K562 (cell line): Measurements from ENCODE around the gene LDLRAD3. TPM values are rescaled to one million over a fixed set of nuclear protein-coding genes. Genes with fewer than 3 reads are reported as not detected.

ENCODE experiments used
- ATAC-seq: fragments of 200-7000 bp; cut with Tn5 transposase; 3 replicates; pipeline ENCODE4 v1.9.1; 2020; ENCODE audit warnings: moderate library complexity
- BruUV-seq: library from RNA; stranded (reverse); fragments of 400-500 nt; replicated peaks from 2 replicates; lab custom pipeline; 2021; lab: Mats Ljungman, UMichigan
- CTCF ChIA-PET: fragments of 300-600 bp; formaldehyde crosslinking; extraction: SDS; loops from one replicate; lab custom pipeline; 2021; ENCODE audit warnings: low intra/inter-chr PET ratio; lab: Yijun Ruan, JAX
- POLR2A ChIA-PET: fragments of 300-600, 350-650 bp; sonication (Branson Sonifier 250); formaldehyde crosslinking; extraction: SDS; loops from one replicate; lab custom pipeline; 2021; ENCODE audit warnings: antibody characterized with exemption, inconsistent platforms; lab: Yijun Ruan, JAX
- DNase-seq, 4 experiments: peaks; one replicate each; pipeline versions ENCODE4 v3.0.0 to v3.0.0-alpha.2; 2011 to 2018; ENCODE audit warnings: low spot score in 3 of 4, mixed read lengths in 3 of 4; ENCODE audit errors: extremely low read depth in 1 of 4
- FAIRE-seq: peaks from 2 replicates; lab custom pipeline; 2011; peaks lifted over from hg19 to GRCh38; lab: Jason Lieb, UNC
- H2AFZ ChIP-seq: 2 replicates; pipeline ENCODE4 v1.6.0; 2011; ENCODE audit warnings: low read depth, low read length, control low read depth, inconsistent platforms
- H3K27ac ChIP-seq: fragments of 200-600 bp; 3 replicates; pipeline ENCODE4 v1.8.0; 2011; ENCODE audit warnings: low read depth, mild to moderate bottlenecking, control low read depth, inconsistent platforms, low read length, moderate library complexity, mixed read lengths; ENCODE audit errors: extremely low read depth
- H3K27me3 ChIP-seq, 2 experiments: fragments of 300-600 bp in 1 of 2; 2 replicates in 1 of 2; 3 replicates in 1 of 2; pipeline versions ENCODE4 v1.6.0 to v1.8.0; 2011; ENCODE audit warnings: inconsistent platforms in 2 of 2, low read length in 2 of 2, mild to moderate bottlenecking in 1 of 2, mixed read lengths in 1 of 2, moderate library complexity in 1 of 2; ENCODE audit not compliant: control insufficient read depth in 2 of 2, insufficient read depth in 2 of 2
- H3K36me3 ChIP-seq: fragments of 300-600 bp; 3 replicates; pipeline ENCODE4 v1.8.0; 2011; ENCODE audit warnings: mild to moderate bottlenecking, low read length, inconsistent platforms; ENCODE audit not compliant: control insufficient read depth, insufficient read depth
- H3K4me1 ChIP-seq, 2 experiments: fragments of 200-600 bp in 1 of 2; replicated peaks in 1 of 2; 2 replicates in 1 of 2; 3 replicates in 1 of 2; pipeline versions ENCODE4 v1.5.1 to v1.8.0; 2011; ENCODE audit warnings: inconsistent platforms in 2 of 2, low read length in 2 of 2, mild to moderate bottlenecking in 1 of 2, mixed read lengths in 1 of 2, moderate library complexity in 1 of 2; ENCODE audit not compliant: control insufficient read depth in 2 of 2, insufficient read depth in 2 of 2
- H3K4me2 ChIP-seq: 2 replicates; pipeline ENCODE4 v1.6.1; 2011; ENCODE audit warnings: low read length, control low read depth, inconsistent platforms, mixed read lengths; ENCODE audit not compliant: insufficient read depth
- H3K4me3 ChIP-seq: fragments of 200-600 bp; sonication (generic), shearing (Covaris generic); 2 replicates; pipeline ENCODE4 v1.5.1; 2016; ENCODE audit warnings: control low read depth, inconsistent platforms
- H3K79me2 ChIP-seq: fragments of 200-600 bp; 3 replicates; pipeline ENCODE4 v1.8.0; 2011; ENCODE audit warnings: low read length, inconsistent platforms; ENCODE audit not compliant: control insufficient read depth, insufficient read depth
- H3K9ac ChIP-seq, 2 experiments: 2 replicates each; pipeline versions ENCODE4 v1.6.0 to v1.6.1; 2011; ENCODE audit warnings: low read depth in 2 of 2, low read length in 2 of 2, control low read depth in 1 of 2, inconsistent platforms in 1 of 2, mild to moderate bottlenecking in 1 of 2, mixed read lengths in 1 of 2; ENCODE audit not compliant: insufficient read depth in 1 of 2
- H3K9me1 ChIP-seq: one replicate; pipeline ENCODE4 v1.6.0; 2011; ENCODE audit warnings: inconsistent platforms, mild to moderate bottlenecking, low read length, moderate library complexity; ENCODE audit not compliant: control insufficient read depth, insufficient read depth
- H3K9me3 ChIP-seq: replicated peaks from 2 replicates; pipeline ENCODE4 v1.5.1; 2011; ENCODE audit warnings: low read depth, low read length, inconsistent platforms; ENCODE audit not compliant: control insufficient read depth, insufficient read depth
- H4K20me1 ChIP-seq: replicated peaks from 2 replicates; pipeline ENCODE4 v1.6.1; 2011; ENCODE audit warnings: low read length, inconsistent platforms, mixed read lengths; ENCODE audit not compliant: control insufficient read depth, insufficient read depth
- ADNP ChIP-seq: fragments of 200-800 bp; sonication (Bioruptor generic); IDR thresholded peaks from 2 replicates; pipeline ENCODE4 v1.6.1; 2016; ENCODE audit warnings: missing genetic modification characterization, missing compliant biosample characterization
- ELF4 ChIP-seq: fragments of 450-650 bp; formaldehyde crosslinking; IDR thresholded peaks from 2 replicates; pipeline ENCODE4 v1.4.0; 2022; ENCODE audit warnings: missing genetic modification characterization
- NCOA4 ChIP-seq: fragments of 450-650 bp; IDR thresholded peaks from 2 replicates; pipeline ENCODE4 v1.6.1; 2018; ENCODE audit warnings: mild to moderate bottlenecking; ENCODE audit not compliant: partially characterized antibody
- RBM25 ChIP-seq: fragments of 200-400 bp; formaldehyde crosslinking; IDR thresholded peaks from 2 replicates; pipeline ENCODE4 v1.6.1; 2018; ENCODE audit warnings: low read length, low read depth, moderate library complexity; ENCODE audit not compliant: severe bottlenecking
- WGBS: fragments of 100-300 bp; shearing (Covaris generic); methylation state at CpG from one replicate; pipeline ENCODE4 v1.1.6; 2016; ENCODE audit warnings: low coverage, mixed read lengths; ENCODE audit not compliant: insufficient coverage; ENCODE audit errors: missing lambda C conversion rate; 5-methylcytosine and 5-hydroxymethylcytosine counted together
- in situ Hi-C: fragments of 300-500 bp; cut with MboI; formaldehyde crosslinking; loops from 4 replicates; pipeline ENCODE4 v1.15.0; 2018; ENCODE audit warnings: inconsistent platforms, mixed read lengths
- intact Hi-C: fragments of 100-400 bp; cut with micrococcal nuclease; formaldehyde crosslinking; loops from 2 replicates; pipeline ENCODE4 v1.14.2; 2022
- polyA plus RNA-seq, 8 experiments: library from polyadenylated mRNA; depleted of rRNA in 4 of 8; stranded (reverse) in 5 of 8; unstranded in 3 of 8; fragments of >200 nt; fragmentation: Nextera tagmentation in 2 of 8; fragmentation: Illumina TruSeq in 1 of 8; extraction: Ambion mirVana in 2 of 8; extraction: Trizol in 1 of 8; gene quantifications; 2 replicates each; pipeline versions ENCODE4 v1.2.1 to v1.2.3, GENCODE V29; 2011 to 2014; ENCODE audit warnings: inconsistent platforms in 1 of 8, missing spikeins in 1 of 8
- total RNA-seq, 7 experiments: library from RNA; depleted of rRNA in 6 of 7; stranded (reverse); fragments of >200 nt in 6 of 7; fragmentation: Illumina TruSeq in 2 of 7; extraction: Trizol in 2 of 7; gene quantifications; 2 replicates each; pipeline versions ENCODE4 v1.2.1 to v1.2.3, GENCODE V29; 2011 to 2021; ENCODE audit warnings: low replicate concordance in 1 of 7
- TF ChIP-seq, protein P1 (sequence below): fragments of 200-600 bp; sonication (generic); IDR thresholded peaks from one replicate; pipeline ENCODE4 v1.6.1; 2012; ENCODE audit warnings: mild to moderate bottlenecking, low read depth, low read length, inconsistent platforms
- TF ChIP-seq, protein P2 (sequence below): fragments of 450-650 bp; formaldehyde crosslinking; IDR thresholded peaks from 2 replicates; pipeline ENCODE4 v1.4.0; 2020; ENCODE audit warnings: mild to moderate bottlenecking, moderate library complexity

Gene LDLRAD3
- total and polyA plus RNA-seq, 9 of the 15 experiments (the other 6 are each of a cell fraction or from before 2014, with no cell fraction given) = 0.73 to 7.2 (median 3.5) TPM

DNA sequence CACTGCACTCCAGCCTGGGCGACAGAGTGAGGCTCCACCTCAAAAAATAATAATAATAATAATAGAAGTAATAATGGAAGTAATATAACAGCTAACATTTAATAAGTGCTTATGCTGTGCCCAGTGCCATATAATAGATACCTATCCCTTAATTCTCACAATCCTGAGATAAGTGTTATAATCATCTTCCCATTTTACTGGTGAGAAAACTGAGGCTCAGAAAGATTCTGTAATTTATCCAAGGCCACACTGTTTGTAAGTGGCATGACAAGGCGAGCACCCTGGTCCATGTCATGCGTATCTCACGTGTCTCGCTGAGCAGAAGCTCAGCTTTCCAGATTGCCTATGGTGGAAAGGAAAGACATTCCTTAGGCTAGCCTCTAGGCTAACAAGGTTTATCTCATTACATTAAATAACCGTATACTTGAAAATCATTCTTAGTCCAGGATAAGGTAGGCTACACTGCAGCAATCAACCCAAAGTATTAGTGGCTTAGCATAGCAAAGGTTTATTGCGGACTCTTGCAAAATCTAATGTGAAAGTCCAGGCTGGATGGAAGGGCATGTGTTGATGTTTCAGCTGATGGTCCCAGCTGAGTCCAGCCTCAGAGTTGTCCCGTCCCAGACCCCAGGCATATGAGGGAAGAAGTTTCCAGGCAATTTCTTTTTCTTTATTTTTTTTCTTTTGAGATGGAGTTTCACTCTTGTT, 15.0 kb upstream of the LDLRAD3 start:
- no peak overlapping the region for H3K4me3 ChIP-seq
- WGBS = 3% methylated on average over 8 of the region's 8 CpGs
- intact Hi-C loops = no loop called here
- no peaks in the 10 kb centered on the region for H4K20me1 ChIP-seq
- no peak overlapping the region for H3K9ac ChIP-seq
- ATAC-seq (no peak), DNase-seq (no peak), FAIRE-seq (no peak)
- H3K9me1 ChIP-seq = no peaks in the 10 kb centered on the region
- no peaks in the 10 kb centered on the region for H3K9me3 ChIP-seq
- no peaks in the 10 kb centered on the region for H3K4me1 ChIP-seq
- no peaks in the 10 kb centered on the region for H3K36me3 ChIP-seq
- in situ Hi-C loops = no loop called here
- CTCF ChIA-PET = interaction anchor here (0.6 kb wide), 1 partner anchor 29 kb away, joined by 3 read pairs; no protein-coding TSS in a partner anchor
- no peaks in the 10 kb centered on the region for H3K79me2 ChIP-seq
- H2AFZ ChIP-seq = no peak overlapping the region
- no peak overlapping the region for H3K4me2 ChIP-seq
- H3K27ac ChIP-seq = no peak overlapping the region
- peaks cover 20 to 33% of the 10 kb centered on the region in 2 experiments for H3K27me3 ChIP-seq
- POLR2A ChIA-PET = interaction anchor here (2.2 kb wide), 1 partner anchor 11 kb away, joined by 9 read pairs; no protein-coding TSS in a partner anchor
- BruUV-seq = no TSS peak
- TF ChIP-seq NCOA4 (no peak), ADNP (peak; percentile 73; the same call in 1 of the 2 replicates), ELF4 (CRISPR knock-in tag) (no peak), RBM25 (peak; percentile 81)
- TF ChIP-seq, protein P1, sequence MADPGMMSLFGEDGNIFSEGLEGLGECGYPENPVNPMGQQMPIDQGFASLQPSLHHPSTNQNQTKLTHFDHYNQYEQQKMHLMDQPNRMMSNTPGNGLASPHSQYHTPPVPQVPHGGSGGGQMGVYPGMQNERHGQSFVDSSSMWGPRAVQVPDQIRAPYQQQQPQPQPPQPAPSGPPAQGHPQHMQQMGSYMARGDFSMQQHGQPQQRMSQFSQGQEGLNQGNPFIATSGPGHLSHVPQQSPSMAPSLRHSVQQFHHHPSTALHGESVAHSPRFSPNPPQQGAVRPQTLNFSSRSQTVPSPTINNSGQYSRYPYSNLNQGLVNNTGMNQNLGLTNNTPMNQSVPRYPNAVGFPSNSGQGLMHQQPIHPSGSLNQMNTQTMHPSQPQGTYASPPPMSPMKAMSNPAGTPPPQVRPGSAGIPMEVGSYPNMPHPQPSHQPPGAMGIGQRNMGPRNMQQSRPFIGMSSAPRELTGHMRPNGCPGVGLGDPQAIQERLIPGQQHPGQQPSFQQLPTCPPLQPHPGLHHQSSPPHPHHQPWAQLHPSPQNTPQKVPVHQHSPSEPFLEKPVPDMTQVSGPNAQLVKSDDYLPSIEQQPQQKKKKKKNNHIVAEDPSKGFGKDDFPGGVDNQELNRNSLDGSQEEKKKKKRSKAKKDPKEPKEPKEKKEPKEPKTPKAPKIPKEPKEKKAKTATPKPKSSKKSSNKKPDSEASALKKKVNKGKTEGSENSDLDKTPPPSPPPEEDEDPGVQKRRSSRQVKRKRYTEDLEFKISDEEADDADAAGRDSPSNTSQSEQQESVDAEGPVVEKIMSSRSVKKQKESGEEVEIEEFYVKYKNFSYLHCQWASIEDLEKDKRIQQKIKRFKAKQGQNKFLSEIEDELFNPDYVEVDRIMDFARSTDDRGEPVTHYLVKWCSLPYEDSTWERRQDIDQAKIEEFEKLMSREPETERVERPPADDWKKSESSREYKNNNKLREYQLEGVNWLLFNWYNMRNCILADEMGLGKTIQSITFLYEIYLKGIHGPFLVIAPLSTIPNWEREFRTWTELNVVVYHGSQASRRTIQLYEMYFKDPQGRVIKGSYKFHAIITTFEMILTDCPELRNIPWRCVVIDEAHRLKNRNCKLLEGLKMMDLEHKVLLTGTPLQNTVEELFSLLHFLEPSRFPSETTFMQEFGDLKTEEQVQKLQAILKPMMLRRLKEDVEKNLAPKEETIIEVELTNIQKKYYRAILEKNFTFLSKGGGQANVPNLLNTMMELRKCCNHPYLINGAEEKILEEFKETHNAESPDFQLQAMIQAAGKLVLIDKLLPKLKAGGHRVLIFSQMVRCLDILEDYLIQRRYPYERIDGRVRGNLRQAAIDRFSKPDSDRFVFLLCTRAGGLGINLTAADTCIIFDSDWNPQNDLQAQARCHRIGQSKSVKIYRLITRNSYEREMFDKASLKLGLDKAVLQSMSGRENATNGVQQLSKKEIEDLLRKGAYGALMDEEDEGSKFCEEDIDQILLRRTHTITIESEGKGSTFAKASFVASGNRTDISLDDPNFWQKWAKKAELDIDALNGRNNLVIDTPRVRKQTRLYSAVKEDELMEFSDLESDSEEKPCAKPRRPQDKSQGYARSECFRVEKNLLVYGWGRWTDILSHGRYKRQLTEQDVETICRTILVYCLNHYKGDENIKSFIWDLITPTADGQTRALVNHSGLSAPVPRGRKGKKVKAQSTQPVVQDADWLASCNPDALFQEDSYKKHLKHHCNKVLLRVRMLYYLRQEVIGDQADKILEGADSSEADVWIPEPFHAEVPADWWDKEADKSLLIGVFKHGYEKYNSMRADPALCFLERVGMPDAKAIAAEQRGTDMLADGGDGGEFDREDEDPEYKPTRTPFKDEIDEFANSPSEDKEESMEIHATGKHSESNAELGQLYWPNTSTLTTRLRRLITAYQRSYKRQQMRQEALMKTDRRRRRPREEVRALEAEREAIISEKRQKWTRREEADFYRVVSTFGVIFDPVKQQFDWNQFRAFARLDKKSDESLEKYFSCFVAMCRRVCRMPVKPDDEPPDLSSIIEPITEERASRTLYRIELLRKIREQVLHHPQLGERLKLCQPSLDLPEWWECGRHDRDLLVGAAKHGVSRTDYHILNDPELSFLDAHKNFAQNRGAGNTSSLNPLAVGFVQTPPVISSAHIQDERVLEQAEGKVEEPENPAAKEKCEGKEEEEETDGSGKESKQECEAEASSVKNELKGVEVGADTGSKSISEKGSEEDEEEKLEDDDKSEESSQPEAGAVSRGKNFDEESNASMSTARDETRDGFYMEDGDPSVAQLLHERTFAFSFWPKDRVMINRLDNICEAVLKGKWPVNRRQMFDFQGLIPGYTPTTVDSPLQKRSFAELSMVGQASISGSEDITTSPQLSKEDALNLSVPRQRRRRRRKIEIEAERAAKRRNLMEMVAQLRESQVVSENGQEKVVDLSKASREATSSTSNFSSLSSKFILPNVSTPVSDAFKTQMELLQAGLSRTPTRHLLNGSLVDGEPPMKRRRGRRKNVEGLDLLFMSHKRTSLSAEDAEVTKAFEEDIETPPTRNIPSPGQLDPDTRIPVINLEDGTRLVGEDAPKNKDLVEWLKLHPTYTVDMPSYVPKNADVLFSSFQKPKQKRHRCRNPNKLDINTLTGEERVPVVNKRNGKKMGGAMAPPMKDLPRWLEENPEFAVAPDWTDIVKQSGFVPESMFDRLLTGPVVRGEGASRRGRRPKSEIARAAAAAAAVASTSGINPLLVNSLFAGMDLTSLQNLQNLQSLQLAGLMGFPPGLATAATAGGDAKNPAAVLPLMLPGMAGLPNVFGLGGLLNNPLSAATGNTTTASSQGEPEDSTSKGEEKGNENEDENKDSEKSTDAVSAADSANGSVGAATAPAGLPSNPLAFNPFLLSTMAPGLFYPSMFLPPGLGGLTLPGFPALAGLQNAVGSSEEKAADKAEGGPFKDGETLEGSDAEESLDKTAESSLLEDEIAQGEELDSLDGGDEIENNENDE = no peak
- TF ChIP-seq, protein P2, sequence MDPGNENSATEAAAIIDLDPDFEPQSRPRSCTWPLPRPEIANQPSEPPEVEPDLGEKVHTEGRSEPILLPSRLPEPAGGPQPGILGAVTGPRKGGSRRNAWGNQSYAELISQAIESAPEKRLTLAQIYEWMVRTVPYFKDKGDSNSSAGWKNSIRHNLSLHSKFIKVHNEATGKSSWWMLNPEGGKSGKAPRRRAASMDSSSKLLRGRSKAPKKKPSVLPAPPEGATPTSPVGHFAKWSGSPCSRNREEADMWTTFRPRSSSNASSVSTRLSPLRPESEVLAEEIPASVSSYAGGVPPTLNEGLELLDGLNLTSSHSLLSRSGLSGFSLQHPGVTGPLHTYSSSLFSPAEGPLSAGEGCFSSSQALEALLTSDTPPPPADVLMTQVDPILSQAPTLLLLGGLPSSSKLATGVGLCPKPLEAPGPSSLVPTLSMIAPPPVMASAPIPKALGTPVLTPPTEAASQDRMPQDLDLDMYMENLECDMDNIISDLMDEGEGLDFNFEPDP = no peak
